GM12878 (cell line): ENCODE data around the gene SH3BGRL2. TPM values are rescaled to one million over a fixed set of nuclear protein-coding genes. Genes with fewer than 3 reads are reported as not detected.

Experiments used
- ATAC-seq: fragments of 200-7000 bp; cut with Tn5 transposase; 3 replicates; pipeline ENCODE4 v1.9.1; 2020; ENCODE audit warnings: mild to moderate bottlenecking, moderate library complexity
- BruUV-seq: library from RNA; stranded (reverse); fragments of 400-500 nt; replicated peaks from 2 replicates; lab custom pipeline; 2021; lab: Mats Ljungman, UMichigan
- CTCF ChIA-PET: fragments of 300-600 bp; sonication (Branson Sonifier 250); formaldehyde crosslinking; extraction: SDS; loops from one replicate; lab custom pipeline; 2021; ENCODE audit warnings: inconsistent platforms; lab: Yijun Ruan, JAX
- POLR2A ChIA-PET: fragments of 350-600 bp; formaldehyde crosslinking; extraction: SDS; loops from one replicate; lab custom pipeline; 2021; ENCODE audit warnings: inconsistent platforms; lab: Charles Lee
- RAD21 ChIA-PET: fragments of 300-600 bp; sonication (Branson Sonifier 250); formaldehyde crosslinking; loops from one replicate; lab custom pipeline; 2023; ENCODE audit warnings: antibody characterized with exemption; ENCODE audit not compliant: unreplicated experiment; lab: Charles Lee
- SMC1A ChIA-PET: fragments of 300-600 bp; sonication (Branson Sonifier 250); formaldehyde crosslinking; loops from one replicate; lab custom pipeline; 2023; ENCODE audit not compliant: unreplicated experiment, uncharacterized antibody; lab: Charles Lee
- DNase-seq: peaks from one replicate; pipeline ENCODE4 v3.0.0-alpha.2; 2011; ENCODE audit warnings: low read depth, low spot score
- FAIRE-seq: peaks from 3 replicates; lab custom pipeline; 2011; peaks lifted over from hg19 to GRCh38; lab: Jason Lieb, UNC
- H2AFZ ChIP-seq: 2 replicates; pipeline ENCODE4 v1.6.0; 2011; ENCODE audit warnings: low read depth, low read length, control low read depth; ENCODE audit not compliant: control insufficient read depth
- H3K27ac ChIP-seq: 2 replicates; pipeline ENCODE4 v1.5.1; 2011; ENCODE audit warnings: control low read depth; ENCODE audit not compliant: control insufficient read depth, insufficient read depth
- H3K27me3 ChIP-seq, 2 experiments: replicated peaks in 1 of 2; 2 replicates each; pipeline versions ENCODE4 v1.6.0 to v1.6.1; 2011; ENCODE audit warnings: low read length in 1 of 2; ENCODE audit not compliant: control insufficient read depth in 2 of 2, insufficient read depth in 2 of 2
- H3K36me3 ChIP-seq, 2 experiments: 2 replicates each; pipeline ENCODE4 v1.5.1; 2011; ENCODE audit warnings: low read length in 1 of 2; ENCODE audit not compliant: control insufficient read depth in 2 of 2, insufficient read depth in 2 of 2
- H3K4me1 ChIP-seq: 2 replicates; pipeline ENCODE4 v1.6.1; 2011; ENCODE audit warnings: mild to moderate bottlenecking, low read length, moderate library complexity, mixed read lengths; ENCODE audit not compliant: control insufficient read depth, insufficient read depth
- H3K4me2 ChIP-seq: 2 replicates; pipeline ENCODE4 v1.6.0; 2011; ENCODE audit warnings: control low read depth; ENCODE audit not compliant: control insufficient read depth, insufficient read depth
- H3K4me3 ChIP-seq: fragments of 200-600 bp; sonication (generic); 2 replicates; pipeline ENCODE4 v1.5.1; 2016
- H3K79me2 ChIP-seq: 2 replicates; pipeline ENCODE4 v1.6.0; 2011; ENCODE audit warnings: low read length; ENCODE audit not compliant: control insufficient read depth, insufficient read depth
- H3K9ac ChIP-seq: 2 replicates; pipeline ENCODE4 v1.8.0; 2011; ENCODE audit warnings: low read length, control low read depth, mixed read lengths; ENCODE audit not compliant: control insufficient read depth, insufficient read depth
- H3K9me3 ChIP-seq: replicated peaks from 3 replicates; pipeline ENCODE4 v1.5.1; 2011; ENCODE audit warnings: mild to moderate bottlenecking, low read length; ENCODE audit not compliant: control insufficient read depth, insufficient read depth
- H4K20me1 ChIP-seq: 2 replicates; pipeline ENCODE4 v1.6.0; 2011; ENCODE audit not compliant: control insufficient read depth, insufficient read depth
- CREM ChIP-seq: IDR thresholded peaks from 2 replicates; pipeline ENCODE4 v1.6.1; 2014; ENCODE audit warnings: antibody characterized with exemption, low read depth
- CUX1 ChIP-seq: IDR thresholded peaks from 2 replicates; pipeline ENCODE4 v1.6.1; 2012; ENCODE audit warnings: improper control_type of control experiment, low read depth, low read length; ENCODE audit not compliant: insufficient replicate concordance
- MAX ChIP-seq: IDR thresholded peaks from 2 replicates; pipeline ENCODE4 v1.6.1; 2012; ENCODE audit warnings: low read depth, low read length, improper control_type of control experiment
- YBX1 ChIP-seq: fragments of 450-650 bp; IDR thresholded peaks from 2 replicates; pipeline ENCODE4 v1.6.1; 2016; ENCODE audit warnings: antibody characterized with exemption
- YY1 ChIP-seq: IDR thresholded peaks from 2 replicates; pipeline ENCODE4 v1.6.1; 2011; ENCODE audit warnings: low read depth, mild to moderate bottlenecking, low read length
- ZBED1 ChIP-seq: IDR thresholded peaks from 2 replicates; pipeline ENCODE4 v1.6.1; 2016; ENCODE audit warnings: borderline replicate concordance
- in situ Hi-C: fragments of 300-500 bp; cut with MboI; formaldehyde crosslinking; loops from 9 replicates; pipeline ENCODE4 v1.14.3; 2018; ENCODE audit warnings: mixed read lengths
- intact Hi-C: fragments of 100-400 bp; cut with micrococcal nuclease; formaldehyde crosslinking; loops from one replicate; pipeline ENCODE4 v1.14.2; 2022; ENCODE audit not compliant: unreplicated experiment
- polyA plus RNA-seq, 11 experiments: library from polyadenylated mRNA; depleted of rRNA in 4 of 11; unstranded in 6 of 11; stranded (reverse) in 5 of 11; fragments of >200 nt; fragmentation: Nextera tagmentation in 4 of 11; fragmentation: Illumina TruSeq in 1 of 11; extraction: Ambion mirVana in 4 of 11; extraction: Trizol in 1 of 11; gene quantifications; 1 replicate in 1 of 11; 2 replicates in 10 of 11; pipeline versions ENCODE4 v1.2.1 to v1.2.3, GENCODE V29; 2011 to 2016; ENCODE audit warnings: inconsistent platforms in 2 of 11, missing spikeins in 2 of 11, low read depth in 1 of 11
- total RNA-seq, 4 experiments: library from RNA; depleted of rRNA in 3 of 4; stranded (reverse); fragments of >200 nt in 3 of 4; fragmentation: Illumina TruSeq in 1 of 4; extraction: Trizol in 1 of 4; gene quantifications; 2 replicates each; pipeline versions ENCODE4 v1.2.1 to v1.2.3, GENCODE V29; 2013 to 2021

Gene SH3BGRL2
- total and polyA plus RNA-seq, 10 of the 15 experiments (the other 5 are each of a cell fraction or from before 2014, with no cell fraction given) = 0.03 to 0.37 (median 0.21) TPM

- Histone ChIP-seq H3K4me2 (no peak overlapping the region), H3K27me3 (peaks cover 0 to 3% of the 10 kb centered on the region in 2 experiments; a peak in 3 of 4 replicates), H4K20me1 (no peaks in the 10 kb centered on the region), H3K36me3 (no peaks in the 10 kb centered on the region), H3K27ac (no peak overlapping the region), H3K9me3 (no peaks in the 10 kb centered on the region), H2AFZ (no peak overlapping the region), H3K79me2 (no peaks in the 10 kb centered on the region), H3K4me1 (peaks cover 5% of the 10 kb centered on the region; the same call in 1 of the 2 replicates), H3K9ac (no peak overlapping the region), H3K4me3 (no peak overlapping the region)
- in situ Hi-C loops (no loop called here), intact Hi-C loops (no loop called here)
- ATAC-seq (no peak), FAIRE-seq (no peak), DNase-seq (no peak)
- TF ChIP-seq YBX1 (no peak), MAX (no peak), YY1 (no peak), CREM (no peak), ZBED1 (no peak), CUX1 (no peak)
- ChIA-PET POLR2A (no interaction called here), RAD21 (no interaction called here), SMC1A (no interaction called here), CTCF (no interaction called here)
- BruUV-seq = no TSS peak
Observed at GRCh38 chr6:79625746-79626145, 5.4 kb upstream of the SH3BGRL2 start.
